Right hindlimb (tissue), 1 donor: Measurements from ENCODE around the gene FAIM2.

Experiments used
- DNase-seq: peaks from one replicate; pipeline ENCODE4 v3.0.0-alpha.2; 2018

The FAIM2 gene

DNA sequence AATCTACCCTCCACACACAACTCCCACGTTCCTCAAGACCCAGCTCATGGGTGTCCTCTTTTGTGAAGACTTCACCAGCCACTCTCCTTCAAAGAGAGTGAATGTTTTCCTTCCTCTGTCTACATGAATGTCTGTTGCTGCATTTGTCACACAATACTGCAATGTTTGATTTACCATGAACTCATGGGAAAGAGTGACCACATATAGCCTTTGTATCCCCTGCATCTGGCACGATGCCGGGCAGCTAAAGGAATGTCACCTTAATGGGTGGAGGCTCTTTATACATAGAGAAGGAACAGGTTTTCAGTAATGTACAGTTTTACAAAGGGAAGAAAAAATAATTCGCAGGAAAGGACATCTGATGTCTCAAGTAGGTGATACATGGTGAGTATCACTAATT is 48.7 kb downstream of the FAIM2 start:
- no peak for DNase-seq

DNA sequence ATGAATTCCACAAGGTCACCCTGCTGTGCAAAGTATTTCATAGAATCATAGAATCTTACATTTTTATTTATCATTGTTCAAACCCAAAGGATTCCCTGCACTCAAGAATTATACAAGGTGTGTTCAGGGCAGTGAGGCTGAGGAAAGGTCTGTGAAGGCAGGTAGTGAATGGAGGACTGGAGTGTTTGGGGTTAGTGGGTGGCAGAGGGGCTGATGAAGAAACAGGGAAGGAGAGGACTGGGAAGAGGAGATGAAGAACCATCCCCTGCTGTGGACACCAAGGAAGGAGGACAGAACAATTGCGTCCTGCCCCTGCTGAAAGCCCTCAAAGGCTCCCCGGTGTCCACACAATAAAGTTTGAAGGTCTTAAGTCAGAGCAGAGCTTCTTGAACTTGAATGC is 50.0 kb downstream of the FAIM2 start:
- no peak for DNase-seq

GRCh38 chr12:49847161-49847560 is 56.5 kb downstream of the FAIM2 start:
- DNase-seq = no peak

- DNase-seq = no peak
Measured at GRCh38 chr12:49846032-49846431, 57.7 kb downstream of the FAIM2 start.

DNA sequence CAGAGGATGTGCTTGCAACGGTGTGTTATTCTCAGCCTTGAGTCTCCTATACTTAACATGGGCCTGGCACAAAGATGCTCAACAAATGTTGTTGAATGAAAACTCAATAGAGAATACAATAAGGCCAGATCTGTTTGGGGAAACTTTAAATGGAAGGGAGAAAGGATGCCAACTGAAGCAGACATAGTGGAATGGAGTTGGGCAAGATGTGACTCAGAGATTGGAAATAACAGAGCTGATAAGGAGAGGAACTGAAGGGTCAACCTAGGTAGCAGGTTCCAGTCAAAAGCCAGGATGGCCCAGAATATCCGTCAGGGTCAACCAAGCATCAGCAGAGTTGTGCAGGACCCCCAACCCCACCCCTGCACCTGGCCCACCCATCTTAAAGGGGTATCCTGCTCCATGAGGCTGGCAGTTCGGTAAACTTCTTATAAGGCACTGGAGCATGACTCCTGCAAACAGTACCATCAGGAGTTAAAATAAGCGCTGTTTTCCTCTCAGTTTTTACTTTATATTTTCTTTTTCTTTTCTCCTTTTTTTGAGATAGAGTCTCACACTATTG is 59.7 kb downstream of the FAIM2 start:
- no peak for DNase-seq

DNA sequence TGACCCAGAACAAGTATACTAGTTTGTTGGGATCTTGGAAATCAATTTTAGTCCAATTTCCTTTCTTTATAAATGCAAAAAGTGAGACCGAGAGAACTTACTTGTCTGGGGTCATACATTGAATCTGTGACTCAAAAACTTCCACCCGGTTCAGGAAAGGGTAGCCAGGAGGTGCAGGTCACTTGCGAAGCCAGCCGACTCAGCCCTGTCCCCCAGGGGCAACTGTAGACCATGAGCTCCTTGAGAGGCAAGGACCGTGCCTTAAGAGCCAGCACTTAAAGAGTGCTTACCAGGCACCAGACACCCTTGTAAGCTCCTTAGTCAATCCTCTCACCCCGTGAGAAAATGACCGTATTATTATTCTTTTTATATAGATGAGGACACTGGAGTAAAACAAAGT is 60.3 kb downstream of the FAIM2 start:
- DNase-seq = no peak

DNA sequence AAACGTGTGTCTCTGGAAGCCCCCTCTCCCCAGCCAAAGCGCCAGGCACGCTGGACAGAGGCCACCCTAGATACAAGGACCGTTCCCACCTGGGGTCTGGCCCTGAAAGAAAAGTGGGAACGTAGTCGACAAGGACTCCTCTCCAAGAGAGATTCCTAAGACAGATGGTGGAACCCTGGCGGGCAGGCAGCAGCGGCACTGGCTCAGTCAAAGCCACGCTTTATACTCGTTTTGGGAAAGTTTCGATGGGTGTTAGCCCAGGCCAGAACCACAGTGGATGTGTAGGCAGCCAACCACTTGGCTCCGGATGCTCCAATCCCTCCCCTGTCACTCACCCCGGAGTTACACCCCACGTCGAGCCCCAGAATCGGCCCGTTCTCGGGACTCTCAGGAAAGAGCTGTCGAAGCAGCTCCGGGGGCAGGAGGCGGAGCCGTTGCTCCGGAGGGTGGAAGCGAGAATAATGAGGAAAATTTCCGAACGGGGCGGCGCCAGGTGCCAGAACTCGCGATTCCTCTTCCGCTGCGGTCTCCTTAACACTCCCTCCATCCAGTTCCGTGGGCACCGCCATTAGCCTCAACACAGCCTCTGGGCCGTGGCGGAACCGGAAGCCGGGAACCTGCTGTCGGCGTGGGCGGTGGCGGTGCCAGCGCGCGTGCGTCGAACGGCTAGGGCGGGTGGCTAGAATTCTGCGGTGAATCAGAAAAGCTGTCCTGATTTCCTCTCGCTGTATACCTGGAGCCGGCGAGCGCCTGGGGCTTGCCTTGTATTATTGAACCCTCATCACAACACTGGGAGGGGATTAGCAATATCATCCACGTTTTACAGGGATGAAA is 61.0 kb downstream of the FAIM2 start, which contains the start of gene BCDIN3D:
TSS of gene BCDIN3D (minus strand) at position 588 of the 834 bp plus-strand sequence. CDS start at position 569, 19 bp downstream.
- peak; percentile 95 for DNase-seq

DNA sequence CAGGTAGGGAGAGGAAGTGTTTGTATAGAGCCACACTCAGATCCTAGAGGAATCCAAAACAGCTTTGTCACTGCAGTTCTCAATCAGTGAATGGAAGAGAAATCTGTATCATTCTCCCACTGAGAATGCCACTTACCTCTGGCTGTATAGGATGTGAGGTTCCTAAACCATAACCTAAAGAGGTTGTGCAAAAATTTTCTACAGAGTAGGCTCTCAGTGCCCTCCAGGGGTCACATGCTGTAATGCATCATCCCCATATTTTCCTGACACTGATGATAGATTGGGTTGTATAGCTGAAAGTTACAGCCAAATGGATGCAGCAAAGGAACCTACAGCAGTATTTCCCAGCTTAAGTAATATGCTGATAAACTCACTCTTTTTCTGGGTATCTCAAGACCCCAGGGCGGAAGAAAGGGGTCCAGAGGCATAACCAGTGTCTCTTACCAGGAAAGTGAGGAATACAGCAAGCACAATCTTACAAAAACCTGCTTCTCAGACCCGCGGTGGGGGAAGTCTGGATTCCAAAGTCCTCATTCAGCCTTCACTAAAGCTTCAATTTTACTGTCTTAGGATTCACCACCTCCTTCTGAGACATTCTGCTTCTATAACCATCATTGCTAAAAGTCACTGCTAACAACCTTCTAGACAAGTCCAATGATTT is 64.6 kb downstream of the FAIM2 start:
- DNase-seq = peak; percentile 55

- DNase-seq = no peak
Measured at GRCh38 chr12:49832836-49833421, 70.8 kb downstream of the FAIM2 start.

DNA sequence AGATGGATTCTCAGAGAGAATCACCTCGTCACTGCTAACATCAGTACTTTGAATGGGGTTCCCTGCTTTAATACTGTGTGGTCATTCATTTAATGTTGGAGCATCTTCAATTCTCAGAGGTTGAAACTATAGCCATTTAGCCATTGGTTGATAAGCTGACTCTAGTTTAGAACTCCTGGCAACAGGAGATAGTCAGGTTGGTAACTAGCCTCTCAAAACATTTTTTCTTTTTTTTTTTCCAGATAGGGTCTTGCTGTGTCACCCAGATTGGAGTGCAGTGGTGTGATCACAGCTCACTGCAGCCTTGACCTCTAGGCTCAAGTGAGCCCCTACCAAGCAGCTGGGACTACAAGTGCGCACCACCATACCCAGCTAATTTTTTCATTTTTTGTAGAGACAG is 72.0 kb downstream of the FAIM2 start:
- no peak for DNase-seq

DNA sequence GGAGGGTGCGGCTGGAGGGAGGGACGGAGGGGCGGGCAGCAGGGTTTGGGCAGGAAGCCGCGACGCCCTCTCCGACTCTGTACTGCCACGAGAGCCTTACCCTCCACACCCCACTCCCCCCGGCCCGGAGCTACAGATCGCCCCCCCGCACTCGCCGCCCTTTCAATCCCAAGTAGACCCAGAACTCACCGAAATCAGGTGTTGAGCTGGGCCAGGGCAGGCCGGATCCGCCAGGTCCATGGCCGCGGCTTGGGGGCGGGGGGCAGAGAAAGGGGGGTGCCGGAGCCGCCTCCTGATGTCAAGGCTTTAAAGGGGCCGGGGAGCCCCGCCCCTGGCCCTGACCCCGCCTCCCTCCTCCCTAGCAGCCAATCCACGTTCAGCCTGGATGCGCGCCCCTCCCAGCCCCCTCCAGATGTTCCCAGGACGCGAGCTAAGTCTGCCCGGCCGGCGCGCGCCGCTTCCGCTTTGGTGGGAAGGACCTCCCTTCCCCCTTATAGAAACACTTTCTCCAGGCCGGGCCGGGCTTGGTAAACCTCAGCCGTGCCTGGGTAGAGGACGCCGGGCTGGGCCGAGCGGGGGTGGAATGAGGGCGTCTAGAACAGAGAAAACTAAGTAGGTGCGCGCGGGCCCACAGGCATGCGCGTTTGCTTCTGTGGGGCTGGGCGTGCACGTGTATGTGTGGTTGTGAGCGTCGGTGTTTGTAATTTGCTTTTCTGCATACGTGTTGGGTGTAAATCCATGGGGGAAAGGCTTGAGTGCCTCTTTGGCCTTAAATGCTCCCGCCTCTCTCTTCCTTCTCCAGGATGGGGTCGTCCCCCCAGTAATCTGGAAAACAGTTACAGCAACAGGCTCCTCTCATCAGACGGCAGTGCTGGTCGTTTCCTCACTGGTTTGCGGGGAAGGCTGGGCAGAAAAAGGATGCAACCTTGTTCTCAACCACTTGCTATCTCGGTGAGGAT is 75.3 kb downstream of the FAIM2 start, which contains the start of gene NCKAP5L:
TSS of gene NCKAP5L (minus strand) at position 281 of the 959 bp plus-strand sequence. CDS start 24,369 bp downstream, outside the sequence.
- peak; percentile 98 for DNase-seq

- DNase-seq = peak; percentile 89
Measured at GRCh38 chr12:49827401-49828099, 76.2 kb downstream of the FAIM2 start.

DNA sequence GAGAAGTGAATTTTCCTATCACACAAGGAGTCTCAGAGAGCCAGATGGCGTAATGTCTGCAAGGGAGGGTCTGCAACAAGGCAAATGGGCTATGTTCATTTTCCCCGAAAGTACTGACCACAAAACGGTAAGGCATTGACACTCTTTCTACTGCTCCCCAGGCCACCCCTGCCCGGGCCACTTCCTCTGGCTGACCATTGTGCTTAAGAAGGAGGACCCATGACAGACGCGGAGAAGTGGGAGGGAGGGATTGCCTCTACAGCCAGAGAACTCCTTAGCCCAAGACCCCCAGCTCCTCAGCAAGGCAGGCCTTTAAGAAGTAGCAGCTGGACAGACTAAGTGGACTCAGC is 76.7 kb downstream of the FAIM2 start:
- DNase-seq = no peak

DNA sequence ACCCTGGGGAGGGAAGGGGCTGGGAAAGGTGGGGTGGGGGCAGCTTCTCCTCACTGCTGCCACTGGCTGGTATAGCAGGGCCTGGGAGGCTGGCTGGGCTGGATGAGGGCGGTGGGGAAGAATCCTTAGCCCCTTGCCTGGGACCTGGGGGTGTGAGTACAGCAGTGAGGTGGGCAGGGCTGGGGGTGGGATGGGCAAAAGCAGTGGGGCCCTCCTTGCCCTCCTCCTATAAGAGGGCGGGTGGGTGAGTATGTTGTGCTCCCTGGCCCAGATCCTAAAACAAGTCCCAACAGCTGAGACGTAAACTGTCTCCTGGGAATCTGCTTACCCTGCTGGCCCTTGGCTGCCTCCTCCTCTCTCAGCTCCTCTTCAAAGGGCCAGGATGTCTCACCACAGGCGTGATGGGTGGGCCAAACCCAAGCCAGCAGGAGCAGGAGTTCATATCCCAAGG is 77.7 kb downstream of the FAIM2 start:
- DNase-seq = peak; percentile 47

DNA sequence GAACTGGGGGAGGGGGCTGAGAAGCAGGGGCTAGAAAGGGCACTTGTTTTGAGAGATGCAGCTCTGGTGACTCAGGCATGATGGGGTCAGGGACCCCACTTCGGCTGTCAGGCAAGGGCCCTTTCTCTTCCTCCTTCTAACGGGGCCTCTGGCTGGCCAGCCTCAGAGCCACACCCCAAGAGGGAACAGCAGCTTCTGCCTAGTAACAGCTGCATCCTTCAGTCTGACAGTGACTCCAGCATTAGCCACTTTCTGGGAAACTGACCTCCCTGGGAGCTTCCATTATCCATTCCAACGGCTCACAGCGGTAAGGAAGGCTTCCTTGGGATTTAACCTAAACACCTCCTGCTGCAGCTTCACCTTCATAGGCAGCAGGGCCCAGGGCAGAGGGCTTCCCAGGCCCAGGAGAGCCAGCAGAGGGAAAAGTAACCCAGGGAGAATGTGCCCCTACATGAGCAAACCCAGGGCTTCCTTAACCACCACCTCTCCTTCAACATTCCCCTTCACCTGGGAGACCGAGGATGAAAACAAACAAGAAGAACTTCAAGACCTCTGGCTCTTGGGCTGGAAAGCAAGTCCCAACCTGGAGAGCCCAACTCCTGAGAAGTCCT is 78.2 kb downstream of the FAIM2 start:
- DNase-seq = peak; percentile 61

- DNase-seq = no peak
Measured at GRCh38 chr12:49824895-49825294, 78.8 kb downstream of the FAIM2 start.

- no peak for DNase-seq
Measured at GRCh38 chr12:49824416-49824815, 79.3 kb downstream of the FAIM2 start.

- no peak for DNase-seq
Measured at GRCh38 chr12:49823951-49824350, 79.7 kb downstream of the FAIM2 start.

DNA sequence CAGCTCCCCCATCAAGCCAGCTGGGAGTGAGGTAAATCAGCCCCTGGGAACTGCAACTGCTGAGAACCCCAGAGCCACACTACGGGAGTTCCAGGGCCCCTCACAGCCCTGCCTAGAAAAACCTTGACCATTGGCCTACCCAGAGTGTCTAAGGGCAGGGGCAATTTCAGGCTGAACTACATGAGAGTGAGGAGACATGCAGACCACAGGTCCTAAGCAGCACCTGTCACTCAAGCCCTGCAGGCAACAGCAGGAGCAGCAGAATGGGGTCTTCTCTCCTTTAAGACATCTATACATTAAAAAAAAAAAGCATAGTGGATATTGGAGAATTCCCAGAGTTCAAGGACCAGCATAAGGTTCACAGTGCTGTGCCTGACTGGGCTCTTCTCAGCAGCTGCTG is 80.3 kb downstream of the FAIM2 start:
- no peak for DNase-seq

GRCh38 chr12:49821373-49822287 is 82.1 kb downstream of the FAIM2 start:
- DNase-seq = no peak
